ENCODE results near the gene MYO1D. TPM values are rescaled to one million over a fixed set of nuclear protein-coding genes. Genes with fewer than 3 reads are reported as not detected.

MYO1D gene
- total and polyA plus RNA-seq, 2 of the 13 experiments (the other 11 are each of a cell fraction or from before 2014, with no cell fraction given), result 13.2 to 17.3 TPM

DNA sequence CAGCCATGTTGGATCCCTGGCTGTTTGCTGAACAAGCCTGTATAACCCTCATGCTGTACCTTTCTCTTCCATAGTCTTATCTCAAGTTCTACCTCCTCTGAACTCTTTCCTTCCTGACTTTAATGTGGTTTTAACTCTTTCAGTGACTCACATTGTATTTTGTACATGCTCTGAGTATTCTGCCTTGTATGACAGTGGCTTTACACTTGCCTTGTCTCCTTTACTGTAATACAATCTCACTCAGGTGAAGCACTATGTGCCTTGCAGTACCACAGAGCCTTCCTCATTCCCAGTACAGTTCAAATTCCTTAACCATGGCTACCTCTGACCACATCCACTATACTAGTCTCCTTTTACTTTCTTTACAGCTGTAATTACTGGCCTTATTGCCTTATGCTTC, 418.6 kb downstream of the MYO1D start (continued):
- TF ChIP-seq, protein P1, sequence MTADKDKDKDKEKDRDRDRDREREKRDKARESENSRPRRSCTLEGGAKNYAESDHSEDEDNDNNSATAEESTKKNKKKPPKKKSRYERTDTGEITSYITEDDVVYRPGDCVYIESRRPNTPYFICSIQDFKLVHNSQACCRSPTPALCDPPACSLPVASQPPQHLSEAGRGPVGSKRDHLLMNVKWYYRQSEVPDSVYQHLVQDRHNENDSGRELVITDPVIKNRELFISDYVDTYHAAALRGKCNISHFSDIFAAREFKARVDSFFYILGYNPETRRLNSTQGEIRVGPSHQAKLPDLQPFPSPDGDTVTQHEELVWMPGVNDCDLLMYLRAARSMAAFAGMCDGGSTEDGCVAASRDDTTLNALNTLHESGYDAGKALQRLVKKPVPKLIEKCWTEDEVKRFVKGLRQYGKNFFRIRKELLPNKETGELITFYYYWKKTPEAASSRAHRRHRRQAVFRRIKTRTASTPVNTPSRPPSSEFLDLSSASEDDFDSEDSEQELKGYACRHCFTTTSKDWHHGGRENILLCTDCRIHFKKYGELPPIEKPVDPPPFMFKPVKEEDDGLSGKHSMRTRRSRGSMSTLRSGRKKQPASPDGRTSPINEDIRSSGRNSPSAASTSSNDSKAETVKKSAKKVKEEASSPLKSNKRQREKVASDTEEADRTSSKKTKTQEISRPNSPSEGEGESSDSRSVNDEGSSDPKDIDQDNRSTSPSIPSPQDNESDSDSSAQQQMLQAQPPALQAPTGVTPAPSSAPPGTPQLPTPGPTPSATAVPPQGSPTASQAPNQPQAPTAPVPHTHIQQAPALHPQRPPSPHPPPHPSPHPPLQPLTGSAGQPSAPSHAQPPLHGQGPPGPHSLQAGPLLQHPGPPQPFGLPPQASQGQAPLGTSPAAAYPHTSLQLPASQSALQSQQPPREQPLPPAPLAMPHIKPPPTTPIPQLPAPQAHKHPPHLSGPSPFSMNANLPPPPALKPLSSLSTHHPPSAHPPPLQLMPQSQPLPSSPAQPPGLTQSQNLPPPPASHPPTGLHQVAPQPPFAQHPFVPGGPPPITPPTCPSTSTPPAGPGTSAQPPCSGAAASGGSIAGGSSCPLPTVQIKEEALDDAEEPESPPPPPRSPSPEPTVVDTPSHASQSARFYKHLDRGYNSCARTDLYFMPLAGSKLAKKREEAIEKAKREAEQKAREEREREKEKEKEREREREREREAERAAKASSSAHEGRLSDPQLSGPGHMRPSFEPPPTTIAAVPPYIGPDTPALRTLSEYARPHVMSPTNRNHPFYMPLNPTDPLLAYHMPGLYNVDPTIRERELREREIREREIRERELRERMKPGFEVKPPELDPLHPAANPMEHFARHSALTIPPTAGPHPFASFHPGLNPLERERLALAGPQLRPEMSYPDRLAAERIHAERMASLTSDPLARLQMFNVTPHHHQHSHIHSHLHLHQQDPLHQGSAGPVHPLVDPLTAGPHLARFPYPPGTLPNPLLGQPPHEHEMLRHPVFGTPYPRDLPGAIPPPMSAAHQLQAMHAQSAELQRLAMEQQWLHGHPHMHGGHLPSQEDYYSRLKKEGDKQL (CRISPR knock-in tag; IDR thresholded peaks at IDR 0.05; ENCODE audit: low read depth), result no peak
- TF ChIP-seq THAP9 (CRISPR knock-in tag; IDR thresholded peaks at IDR 0.05; ENCODE audit: borderline replicate concordance) (no peak), FOXK2 (IDR thresholded peaks at IDR 0.05) (no peak), HINFP (CRISPR knock-in tag; IDR thresholded peaks at IDR 0.05; ENCODE audit: low read depth) (no peak)

Measured in HepG2 (cell line).